ENCODE measurements around the gene CFAP206. TPM values are rescaled to one million over a fixed set of nuclear protein-coding genes. Genes with fewer than 3 reads are reported as not detected.
A peak's percentile ranks its signal among the peaks of the same experiment; 100 is the strongest.

The CFAP206 gene
- total and polyA plus RNA-seq, 2 experiments from 2014 or later, result not detected

- Histone ChIP-seq H3K9ac (peak overlapping the region; percentile 82), H3K9me3 (ENCODE audit: low read depth) (no peaks in the 10 kb centered on the region), H3K4me1 (ENCODE audit: insufficient read depth) (no peaks in the 10 kb centered on the region), H3K4me2 (ENCODE audit: unreplicated experiment) (peak overlapping the region; percentile 92), H3K4me3 (peak overlapping the region; percentile 91), H3K36me3 (ENCODE audit: low read depth) (no peaks in the 10 kb centered on the region), H2AFZ (peak overlapping the region; percentile 98), H3K27ac (peak overlapping the region; percentile 80), H3K9me2 (ENCODE audit: insufficient read depth) (no peaks in the 10 kb centered on the region), H3K27me3 (replicated peaks; ENCODE audit: insufficient read depth) (no peaks in the 10 kb centered on the region), H3F3A (ENCODE audit: insufficient read depth) (peaks cover 6% of the 10 kb centered on the region; the same call in 1 of the 2 replicates), H3K79me2 (ENCODE audit: insufficient read depth) (no peaks in the 10 kb centered on the region), H4K20me1 (ENCODE audit: insufficient read depth) (no peaks in the 10 kb centered on the region)
- TF ChIP-seq EZH2 (IDR thresholded peaks at IDR 0.05; ENCODE audit: insufficient read depth, poor library complexity, severe bottlenecking), result no peak
- no peak for TF ChIP-seq EZH2phosphoT487 (IDR thresholded peaks at IDR 0.05; ENCODE audit: insufficient read depth, low read depth)
- peak; percentile 79 for DNase-seq
- WGBS, 2 experiments (ENCODE audit: low coverage in 1 of 2, low lambda C conversion rate in 2 of 2, missing lambda C conversion rate in 2 of 2), result 1% methylated on average over 10 of the region's 10 CpGs
- in situ Hi-C loops (cut with MboI), result no loop called here
Measured at GRCh38 chr6:87407561-87407900, 241 bp upstream of the CFAP206 start.

- no peaks in the 10 kb centered on the region for H3K9me2 ChIP-seq (ENCODE audit: insufficient read depth)
- peak overlapping the region; percentile 82 for H3K9ac ChIP-seq
- H3K27me3 ChIP-seq (replicated peaks; ENCODE audit: insufficient read depth), result no peaks in the 10 kb centered on the region
- peaks cover 6% of the 10 kb centered on the region; the same call in 1 of the 2 replicates for H3F3A ChIP-seq (ENCODE audit: insufficient read depth)
- H3K9me3 ChIP-seq (ENCODE audit: low read depth), result no peaks in the 10 kb centered on the region
- no peak for DNase-seq
- peak overlapping the region; percentile 86 for H3K4me2 ChIP-seq (ENCODE audit: unreplicated experiment)
- H3K79me2 ChIP-seq (ENCODE audit: insufficient read depth), result no peaks in the 10 kb centered on the region
- no peak for TF ChIP-seq EZH2phosphoT487 (IDR thresholded peaks at IDR 0.05; ENCODE audit: insufficient read depth, low read depth)
- no peak for TF ChIP-seq EZH2 (IDR thresholded peaks at IDR 0.05; ENCODE audit: insufficient read depth, poor library complexity, severe bottlenecking)
- peak overlapping the region; percentile 98 for H2AFZ ChIP-seq
- no peaks in the 10 kb centered on the region for H3K4me1 ChIP-seq (ENCODE audit: insufficient read depth)
- peak overlapping the region; percentile 29; the same call in 1 of the 2 replicates for H3K27ac ChIP-seq
- WGBS, 2 experiments (ENCODE audit: low coverage in 1 of 2, low lambda C conversion rate in 2 of 2, missing lambda C conversion rate in 2 of 2), result 40 to 41% methylated on average over 5 of the region's 5 CpGs
- in situ Hi-C loops (cut with MboI), result no loop called here
- no peaks in the 10 kb centered on the region for H4K20me1 ChIP-seq (ENCODE audit: insufficient read depth)
- H3K36me3 ChIP-seq (ENCODE audit: low read depth), result no peaks in the 10 kb centered on the region
- H3K4me3 ChIP-seq, result peak overlapping the region; percentile 91
Measured at GRCh38 chr6:87408721-87409155, 966 bp downstream of the CFAP206 start.

GRCh38 chr6:87419266-87419665, 11.5 kb downstream of the CFAP206 start:
- Histone ChIP-seq H3K9me2 (ENCODE audit: insufficient read depth) (no peaks in the 10 kb centered on the region), H3K27me3 (replicated peaks; ENCODE audit: insufficient read depth) (no peaks in the 10 kb centered on the region), H3K4me1 (ENCODE audit: insufficient read depth) (no peaks in the 10 kb centered on the region), H3K36me3 (ENCODE audit: low read depth) (no peaks in the 10 kb centered on the region), H3K79me2 (ENCODE audit: insufficient read depth) (no peaks in the 10 kb centered on the region), H3F3A (ENCODE audit: insufficient read depth) (no peaks in the 10 kb centered on the region), H3K4me3 (no peak overlapping the region), H3K9me3 (ENCODE audit: low read depth) (no peaks in the 10 kb centered on the region), H3K4me2 (ENCODE audit: unreplicated experiment) (no peak overlapping the region), H3K9ac (no peak overlapping the region), H3K27ac (no peak overlapping the region), H4K20me1 (ENCODE audit: insufficient read depth) (no peaks in the 10 kb centered on the region), H2AFZ (no peak overlapping the region)
- in situ Hi-C loops (cut with MboI), result no loop called here
- 73 to 82% methylated on average over 2 of the region's 2 CpGs for WGBS, 2 experiments (ENCODE audit: low coverage in 1 of 2, low lambda C conversion rate in 2 of 2, missing lambda C conversion rate in 2 of 2)
- TF ChIP-seq EZH2phosphoT487 (IDR thresholded peaks at IDR 0.05; ENCODE audit: insufficient read depth, low read depth) (no peak), EZH2 (IDR thresholded peaks at IDR 0.05; ENCODE audit: insufficient read depth, poor library complexity, severe bottlenecking) (no peak)
- no peak for DNase-seq

GRCh38 chr6:87420360-87420759, 12.6 kb downstream of the CFAP206 start:
- H4K20me1 ChIP-seq (ENCODE audit: insufficient read depth), result no peaks in the 10 kb centered on the region
- no peaks in the 10 kb centered on the region for H3F3A ChIP-seq (ENCODE audit: insufficient read depth)
- 76 to 78% methylated on average over 5 of the region's 5 CpGs for WGBS, 2 experiments (ENCODE audit: low coverage in 1 of 2, low lambda C conversion rate in 2 of 2, missing lambda C conversion rate in 2 of 2)
- no peaks in the 10 kb centered on the region for H3K36me3 ChIP-seq (ENCODE audit: low read depth)
- no peaks in the 10 kb centered on the region for H3K9me3 ChIP-seq (ENCODE audit: low read depth)
- H2AFZ ChIP-seq, result no peak overlapping the region
- H3K79me2 ChIP-seq (ENCODE audit: insufficient read depth), result no peaks in the 10 kb centered on the region
- H3K4me1 ChIP-seq (ENCODE audit: insufficient read depth), result no peaks in the 10 kb centered on the region
- no peaks in the 10 kb centered on the region for H3K27me3 ChIP-seq (replicated peaks; ENCODE audit: insufficient read depth)
- no peaks in the 10 kb centered on the region for H3K9me2 ChIP-seq (ENCODE audit: insufficient read depth)
- H3K9ac ChIP-seq, result no peak overlapping the region
- no peak overlapping the region for H3K4me3 ChIP-seq
- no peak overlapping the region for H3K27ac ChIP-seq
- no peak for DNase-seq
- H3K4me2 ChIP-seq (ENCODE audit: unreplicated experiment), result no peak overlapping the region
- TF ChIP-seq EZH2phosphoT487 (IDR thresholded peaks at IDR 0.05; ENCODE audit: insufficient read depth, low read depth) (no peak), EZH2 (IDR thresholded peaks at IDR 0.05; ENCODE audit: insufficient read depth, poor library complexity, severe bottlenecking) (no peak)
- in situ Hi-C loops (cut with MboI), result no loop called here

GRCh38 chr6:87421576-87421975, 13.8 kb downstream of the CFAP206 start:
- H3K27me3 ChIP-seq (replicated peaks; ENCODE audit: insufficient read depth), result no peaks in the 10 kb centered on the region
- no peaks in the 10 kb centered on the region for H3K9me3 ChIP-seq (ENCODE audit: low read depth)
- no peaks in the 10 kb centered on the region for H3K9me2 ChIP-seq (ENCODE audit: insufficient read depth)
- H4K20me1 ChIP-seq (ENCODE audit: insufficient read depth), result no peaks in the 10 kb centered on the region
- no peaks in the 10 kb centered on the region for H3K36me3 ChIP-seq (ENCODE audit: low read depth)
- H3K9ac ChIP-seq, result no peak overlapping the region
- no peaks in the 10 kb centered on the region for H3K4me1 ChIP-seq (ENCODE audit: insufficient read depth)
- DNase-seq, result no peak
- no peak overlapping the region for H2AFZ ChIP-seq
- H3K27ac ChIP-seq, result no peak overlapping the region
- in situ Hi-C loops (cut with MboI), result no loop called here
- H3F3A ChIP-seq (ENCODE audit: insufficient read depth), result no peaks in the 10 kb centered on the region
- WGBS, 2 experiments (ENCODE audit: low coverage in 1 of 2, low lambda C conversion rate in 2 of 2, missing lambda C conversion rate in 2 of 2), result 53 to 54% methylated on average over 2 of the region's 2 CpGs
- no peak overlapping the region for H3K4me3 ChIP-seq
- H3K79me2 ChIP-seq (ENCODE audit: insufficient read depth), result no peaks in the 10 kb centered on the region
- no peak overlapping the region for H3K4me2 ChIP-seq (ENCODE audit: unreplicated experiment)
- TF ChIP-seq EZH2phosphoT487 (IDR thresholded peaks at IDR 0.05; ENCODE audit: insufficient read depth, low read depth) (no peak), EZH2 (IDR thresholded peaks at IDR 0.05; ENCODE audit: insufficient read depth, poor library complexity, severe bottlenecking) (no peak)

Measured in GM23248 (cell line).